K562 (cell line): Measurements from ENCODE around the gene ZSCAN26. TPM values are rescaled to one million over a fixed set of nuclear protein-coding genes. Genes with fewer than 3 reads are reported as not detected.

Experiments
- ATAC-seq: fragments of 200-7000 bp; cut with Tn5 transposase; 3 replicates; pipeline ENCODE4 v1.9.1; 2020; ENCODE audit warnings: moderate library complexity
- BruUV-seq: library from RNA; stranded (reverse); fragments of 400-500 nt; replicated peaks from 2 replicates; lab custom pipeline; 2021; lab: Mats Ljungman, UMichigan
- CTCF ChIA-PET: fragments of 300-600 bp; formaldehyde crosslinking; extraction: SDS; loops from one replicate; lab custom pipeline; 2021; ENCODE audit warnings: low intra/inter-chr PET ratio; lab: Yijun Ruan, JAX
- POLR2A ChIA-PET: fragments of 300-600, 350-650 bp; sonication (Branson Sonifier 250); formaldehyde crosslinking; extraction: SDS; loops from one replicate; lab custom pipeline; 2021; ENCODE audit warnings: antibody characterized with exemption, inconsistent platforms; lab: Yijun Ruan, JAX
- DNase-seq, 4 experiments: peaks; one replicate each; pipeline versions ENCODE4 v3.0.0 to v3.0.0-alpha.2; 2011 to 2018; ENCODE audit warnings: low spot score in 3 of 4, mixed read lengths in 3 of 4; ENCODE audit errors: extremely low read depth in 1 of 4
- FAIRE-seq: peaks from 2 replicates; lab custom pipeline; 2011; peaks lifted over from hg19 to GRCh38; lab: Jason Lieb, UNC
- H2AFZ ChIP-seq: 2 replicates; pipeline ENCODE4 v1.6.0; 2011; ENCODE audit warnings: low read depth, low read length, control low read depth, inconsistent platforms
- H3K27ac ChIP-seq: fragments of 200-600 bp; 3 replicates; pipeline ENCODE4 v1.8.0; 2011; ENCODE audit warnings: low read depth, mild to moderate bottlenecking, control low read depth, inconsistent platforms, low read length, moderate library complexity, mixed read lengths; ENCODE audit errors: extremely low read depth
- H3K27me3 ChIP-seq, 2 experiments: fragments of 300-600 bp in 1 of 2; 2 replicates in 1 of 2; 3 replicates in 1 of 2; pipeline versions ENCODE4 v1.6.0 to v1.8.0; 2011; ENCODE audit warnings: inconsistent platforms in 2 of 2, low read length in 2 of 2, mild to moderate bottlenecking in 1 of 2, mixed read lengths in 1 of 2, moderate library complexity in 1 of 2; ENCODE audit not compliant: control insufficient read depth in 2 of 2, insufficient read depth in 2 of 2
- H3K36me3 ChIP-seq: fragments of 300-600 bp; 3 replicates; pipeline ENCODE4 v1.8.0; 2011; ENCODE audit warnings: mild to moderate bottlenecking, low read length, inconsistent platforms; ENCODE audit not compliant: control insufficient read depth, insufficient read depth
- H3K4me1 ChIP-seq, 2 experiments: fragments of 200-600 bp in 1 of 2; replicated peaks in 1 of 2; 2 replicates in 1 of 2; 3 replicates in 1 of 2; pipeline versions ENCODE4 v1.5.1 to v1.8.0; 2011; ENCODE audit warnings: inconsistent platforms in 2 of 2, low read length in 2 of 2, mild to moderate bottlenecking in 1 of 2, mixed read lengths in 1 of 2, moderate library complexity in 1 of 2; ENCODE audit not compliant: control insufficient read depth in 2 of 2, insufficient read depth in 2 of 2
- H3K4me2 ChIP-seq: 2 replicates; pipeline ENCODE4 v1.6.1; 2011; ENCODE audit warnings: low read length, control low read depth, inconsistent platforms, mixed read lengths; ENCODE audit not compliant: insufficient read depth
- H3K4me3 ChIP-seq: fragments of 200-600 bp; sonication (generic), shearing (Covaris generic); 2 replicates; pipeline ENCODE4 v1.5.1; 2016; ENCODE audit warnings: control low read depth, inconsistent platforms
- H3K79me2 ChIP-seq: fragments of 200-600 bp; 3 replicates; pipeline ENCODE4 v1.8.0; 2011; ENCODE audit warnings: low read length, inconsistent platforms; ENCODE audit not compliant: control insufficient read depth, insufficient read depth
- H3K9ac ChIP-seq, 2 experiments: 2 replicates each; pipeline versions ENCODE4 v1.6.0 to v1.6.1; 2011; ENCODE audit warnings: low read depth in 2 of 2, low read length in 2 of 2, control low read depth in 1 of 2, inconsistent platforms in 1 of 2, mild to moderate bottlenecking in 1 of 2, mixed read lengths in 1 of 2; ENCODE audit not compliant: insufficient read depth in 1 of 2
- H3K9me1 ChIP-seq: one replicate; pipeline ENCODE4 v1.6.0; 2011; ENCODE audit warnings: inconsistent platforms, mild to moderate bottlenecking, low read length, moderate library complexity; ENCODE audit not compliant: control insufficient read depth, insufficient read depth
- H3K9me3 ChIP-seq: replicated peaks from 2 replicates; pipeline ENCODE4 v1.5.1; 2011; ENCODE audit warnings: low read depth, low read length, inconsistent platforms; ENCODE audit not compliant: control insufficient read depth, insufficient read depth
- H4K20me1 ChIP-seq: replicated peaks from 2 replicates; pipeline ENCODE4 v1.6.1; 2011; ENCODE audit warnings: low read length, inconsistent platforms, mixed read lengths; ENCODE audit not compliant: control insufficient read depth, insufficient read depth
- DDX20 ChIP-seq: fragments of 450-650 bp; IDR thresholded peaks from 2 replicates; pipeline ENCODE4 v1.6.1; 2016; ENCODE audit warnings: missing genetic modification characterization, low read depth, mild to moderate bottlenecking, missing compliant biosample characterization, moderate library complexity
- FOXP4 ChIP-seq: sonication (generic); formaldehyde crosslinking; IDR thresholded peaks from 2 replicates; pipeline ENCODE4 v1.8.0; 2022; ENCODE audit warnings: mild to moderate bottlenecking, missing genetic modification reagents, borderline replicate concordance
- HDAC3 ChIP-seq: fragments of 450-650 bp; IDR thresholded peaks from 2 replicates; pipeline ENCODE4 v1.6.1; 2018; ENCODE audit warnings: borderline replicate concordance, mild to moderate bottlenecking, moderate library complexity; ENCODE audit not compliant: partially characterized antibody
- MEIS2 ChIP-seq: fragments of 450-650 bp; IDR thresholded peaks from 2 replicates; pipeline ENCODE4 v1.6.1; 2014; ENCODE audit warnings: mild to moderate bottlenecking; ENCODE audit not compliant: partially characterized antibody
- NR2C2 ChIP-seq, 2 experiments: fragments of 200-800 bp in 1 of 2; sonication (Bioruptor generic) in 1 of 2; sonication (generic) in 1 of 2; formaldehyde crosslinking in 1 of 2; IDR thresholded peaks; 2 replicates each; pipeline versions ENCODE4 v1.6.1 to v1.8.0; 2016 to 2022; ENCODE audit warnings: mild to moderate bottlenecking in 1 of 2, missing compliant biosample characterization in 1 of 2, missing genetic modification characterization in 1 of 2, missing genetic modification reagents in 1 of 2
- PKNOX1 ChIP-seq: fragments of 450-650 bp; IDR thresholded peaks from 2 replicates; pipeline ENCODE4 v1.6.1; 2016
- ZNF224 ChIP-seq: sonication (generic); formaldehyde crosslinking; IDR thresholded peaks from 2 replicates; pipeline ENCODE4 v1.8.0; 2022; ENCODE audit warnings: mild to moderate bottlenecking, missing genetic modification reagents
- ZNF655 ChIP-seq: fragments of 250-450 bp; sonication (Bioruptor Pico); IDR thresholded peaks from 2 replicates; pipeline ENCODE4 v1.5.0; 2021
- WGBS: fragments of 100-300 bp; shearing (Covaris generic); methylation state at CpG from one replicate; pipeline ENCODE4 v1.1.6; 2016; ENCODE audit warnings: low coverage, mixed read lengths; ENCODE audit not compliant: insufficient coverage; ENCODE audit errors: missing lambda C conversion rate; 5-methylcytosine and 5-hydroxymethylcytosine counted together
- in situ Hi-C: fragments of 300-500 bp; cut with MboI; formaldehyde crosslinking; loops from 4 replicates; pipeline ENCODE4 v1.15.0; 2018; ENCODE audit warnings: inconsistent platforms, mixed read lengths
- intact Hi-C: fragments of 100-400 bp; cut with micrococcal nuclease; formaldehyde crosslinking; loops from 2 replicates; pipeline ENCODE4 v1.14.2; 2022
- polyA plus RNA-seq, 8 experiments: library from polyadenylated mRNA; depleted of rRNA in 4 of 8; stranded (reverse) in 5 of 8; unstranded in 3 of 8; fragments of >200 nt; fragmentation: Nextera tagmentation in 2 of 8; fragmentation: Illumina TruSeq in 1 of 8; extraction: Ambion mirVana in 2 of 8; extraction: Trizol in 1 of 8; gene quantifications; 2 replicates each; pipeline versions ENCODE4 v1.2.1 to v1.2.3, GENCODE V29; 2011 to 2014; ENCODE audit warnings: inconsistent platforms in 1 of 8, missing spikeins in 1 of 8
- total RNA-seq, 7 experiments: library from RNA; depleted of rRNA in 6 of 7; stranded (reverse); fragments of >200 nt in 6 of 7; fragmentation: Illumina TruSeq in 2 of 7; extraction: Trizol in 2 of 7; gene quantifications; 2 replicates each; pipeline versions ENCODE4 v1.2.1 to v1.2.3, GENCODE V29; 2011 to 2021; ENCODE audit warnings: low replicate concordance in 1 of 7
- TF ChIP-seq, protein P1 (sequence below): fragments of 450-650 bp; IDR thresholded peaks from 2 replicates; pipeline ENCODE4 v1.6.1; 2016; ENCODE audit warnings: low read depth

The ZSCAN26 gene
- total and polyA plus RNA-seq, 9 of the 15 experiments (the other 6 are each of a cell fraction or from before 2014, with no cell fraction given), result 5.9 to 14.2 (median 10.5) TPM

DNA sequence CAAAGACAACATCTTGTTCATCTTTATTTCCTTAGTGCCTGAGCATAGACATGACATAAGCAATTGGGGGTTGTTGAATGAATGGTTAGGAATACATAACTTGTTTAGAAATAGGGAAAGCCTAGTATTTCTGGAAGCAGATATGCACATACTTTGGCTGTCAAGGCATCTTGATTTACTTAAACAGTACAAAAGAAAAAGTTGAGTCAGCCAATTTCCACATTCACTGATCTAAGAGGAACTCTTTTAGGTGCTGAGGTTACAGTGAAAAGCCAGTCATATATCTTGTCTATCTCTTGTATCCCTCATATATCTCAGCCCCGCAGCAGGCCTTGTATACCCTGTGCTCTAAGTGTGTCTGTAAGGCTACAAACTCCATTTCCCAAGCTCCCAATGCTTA is 26.5 kb upstream of the ZSCAN26 start:
- H3K27ac ChIP-seq, result no peak overlapping the region
- H3K4me2 ChIP-seq, result no peak overlapping the region
- BruUV-seq, result no TSS peak
- no peaks in the 10 kb centered on the region for H3K27me3 ChIP-seq
- no peak for DNase-seq
- POLR2A ChIA-PET, result interaction anchor here (0.9 to 1.1 kb wide), 3 partner anchors 9 to 95 kb away, joined by 3 read pairs; no protein-coding TSS in a partner anchor
- intact Hi-C loops, result no loop called here
- H3K4me3 ChIP-seq, result no peak overlapping the region
- 29% methylated on average over 1 of the region's 1 CpG for WGBS
- FAIRE-seq, result no peak
- no peaks in the 10 kb centered on the region for H3K4me1 ChIP-seq
- H4K20me1 ChIP-seq, result no peaks in the 10 kb centered on the region
- peak; percentile 76 for ATAC-seq
- H3K36me3 ChIP-seq, result peaks cover 20% of the 10 kb centered on the region; the same call in 2 of the 3 replicates
- no peaks in the 10 kb centered on the region for H3K79me2 ChIP-seq
- H2AFZ ChIP-seq, result no peak overlapping the region
- H3K9ac ChIP-seq, result no peak overlapping the region
- H3K9me3 ChIP-seq, result no peaks in the 10 kb centered on the region
- H3K9me1 ChIP-seq, result no peaks in the 10 kb centered on the region
- in situ Hi-C loops, result no loop called here
- CTCF ChIA-PET, result no interaction called here
- TF ChIP-seq ZNF224 (CRISPR knock-in tag) (no peak), HDAC3 (no peak), ZNF655 (CRISPR knock-in tag) (no peak), DDX20 (tag) (no peak), MEIS2 (peak; percentile 78), NR2C2 (CRISPR knock-in tag; IDR thresholded peaks at IDR 0.05) (no peak), NR2C2 (tag; IDR thresholded peaks at IDR 0.05) (no peak), PKNOX1 (peak; percentile 58), FOXP4 (CRISPR knock-in tag) (no peak)
- TF ChIP-seq, protein P1, sequence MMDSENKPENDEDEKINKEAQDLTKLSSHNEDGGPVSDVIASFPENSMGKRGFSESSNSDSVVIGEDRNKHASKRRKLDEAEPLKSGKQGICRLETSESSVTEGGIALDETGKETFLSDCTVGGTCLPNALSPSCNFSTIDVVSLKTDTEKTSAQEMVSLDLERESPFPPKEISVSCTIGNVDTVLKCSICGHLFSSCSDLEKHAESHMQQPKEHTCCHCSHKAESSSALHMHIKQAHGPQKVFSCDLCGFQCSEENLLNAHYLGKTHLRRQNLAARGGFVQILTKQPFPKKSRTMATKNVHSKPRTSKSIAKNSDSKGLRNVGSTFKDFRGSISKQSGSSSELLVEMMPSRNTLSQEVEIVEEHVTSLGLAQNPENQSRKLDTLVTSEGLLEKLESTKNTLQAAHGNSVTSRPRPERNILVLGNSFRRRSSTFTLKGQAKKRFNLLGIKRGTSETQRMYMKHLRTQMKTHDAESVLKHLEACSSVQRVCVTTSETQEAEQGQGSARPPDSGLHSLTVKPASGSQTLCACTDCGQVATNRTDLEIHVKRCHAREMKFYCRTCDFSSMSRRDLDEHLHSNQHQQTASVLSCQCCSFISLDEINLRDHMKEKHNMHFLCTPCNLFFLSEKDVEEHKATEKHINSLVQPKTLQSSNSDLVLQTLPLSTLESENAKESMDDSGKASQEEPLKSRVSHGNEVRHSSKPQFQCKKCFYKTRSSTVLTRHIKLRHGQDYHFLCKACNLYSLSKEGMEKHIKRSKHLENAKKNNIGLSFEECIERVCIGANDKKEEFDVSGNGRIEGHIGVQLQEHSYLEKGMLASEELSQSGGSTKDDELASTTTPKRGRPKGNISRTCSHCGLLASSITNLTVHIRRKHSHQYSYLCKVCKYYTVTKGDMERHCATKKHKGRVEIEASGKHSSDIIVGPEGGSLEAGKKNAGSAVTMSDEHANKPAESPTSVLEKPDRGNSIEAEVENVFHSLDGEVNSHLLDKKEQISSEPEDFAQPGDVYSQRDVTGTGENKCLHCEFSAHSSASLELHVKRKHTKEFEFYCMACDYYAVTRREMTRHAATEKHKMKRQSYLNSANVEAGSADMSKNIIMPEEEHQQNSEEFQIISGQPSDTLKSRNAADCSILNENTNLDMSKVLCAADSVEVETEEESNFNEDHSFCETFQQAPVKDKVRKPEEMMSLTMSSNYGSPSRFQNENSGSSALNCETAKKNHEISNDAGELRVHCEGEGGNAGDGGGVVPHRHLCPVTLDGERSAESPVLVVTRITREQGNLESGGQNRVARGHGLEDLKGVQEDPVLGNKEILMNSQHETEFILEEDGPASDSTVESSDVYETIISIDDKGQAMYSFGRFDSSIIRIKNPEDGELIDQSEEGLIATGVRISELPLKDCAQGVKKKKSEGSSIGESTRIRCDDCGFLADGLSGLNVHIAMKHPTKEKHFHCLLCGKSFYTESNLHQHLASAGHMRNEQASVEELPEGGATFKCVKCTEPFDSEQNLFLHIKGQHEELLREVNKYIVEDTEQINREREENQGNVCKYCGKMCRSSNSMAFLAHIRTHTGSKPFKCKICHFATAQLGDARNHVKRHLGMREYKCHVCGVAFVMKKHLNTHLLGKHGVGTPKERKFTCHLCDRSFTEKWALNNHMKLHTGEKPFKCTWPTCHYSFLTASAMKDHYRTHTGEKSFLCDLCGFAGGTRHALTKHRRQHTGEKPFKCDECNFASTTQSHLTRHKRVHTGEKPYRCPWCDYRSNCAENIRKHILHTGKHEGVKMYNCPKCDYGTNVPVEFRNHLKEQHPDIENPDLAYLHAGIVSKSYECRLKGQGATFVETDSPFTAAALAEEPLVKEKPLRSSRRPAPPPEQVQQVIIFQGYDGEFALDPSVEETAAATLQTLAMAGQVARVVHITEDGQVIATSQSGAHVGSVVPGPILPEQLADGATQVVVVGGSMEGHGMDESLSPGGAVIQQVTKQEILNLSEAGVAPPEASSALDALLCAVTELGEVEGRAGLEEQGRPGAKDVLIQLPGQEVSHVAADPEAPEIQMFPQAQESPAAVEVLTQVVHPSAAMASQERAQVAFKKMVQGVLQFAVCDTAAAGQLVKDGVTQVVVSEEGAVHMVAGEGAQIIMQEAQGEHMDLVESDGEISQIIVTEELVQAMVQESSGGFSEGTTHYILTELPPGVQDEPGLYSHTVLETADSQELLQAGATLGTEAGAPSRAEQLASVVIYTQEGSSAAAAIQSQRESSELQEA, result no peak
